ENCODE results near the gene MBOAT2.

- TF ChIP-seq EZH2 (IDR thresholded peaks at IDR 0.05; ENCODE audit: insufficient read depth, poor library complexity, severe bottlenecking): no peak
- TF ChIP-seq EZH2phosphoT487 (IDR thresholded peaks at IDR 0.05; ENCODE audit: insufficient read depth, low read depth): no peak
Observed at GRCh38 chr2:8805278-8806210, 197.9 kb downstream of the MBOAT2 start.
